Activated CD8-positive, alpha-beta memory T cell treated with anti-CD3 and anti-CD28 coated beads for 36 hours (primary cell): ENCODE results near the gene SGTA. TPM values are rescaled to one million over a fixed set of nuclear protein-coding genes. Genes with fewer than 3 reads are reported as not detected.

Experiments
- CTCF ChIA-PET: fragments of 350-600 bp; sonication (Branson Sonifier 250); formaldehyde crosslinking; loops from one replicate; lab custom pipeline; 2021; ENCODE audit warnings: antibody characterized with exemption; lab: Charles Lee
- POLR2A ChIA-PET: fragments of 350-600 bp; sonication (Branson Sonifier 250); formaldehyde crosslinking; loops from one replicate; lab custom pipeline; 2021; ENCODE audit warnings: antibody characterized with exemption; lab: Charles Lee
- total RNA-seq, 2 experiments: library from RNA; stranded (reverse); gene quantifications; one replicate each; pipeline ENCODE4 v1.2.3, GENCODE V29; 2021

SGTA gene
- total RNA-seq, 2 experiments from 2014 or later, result 88.2 to 93.0 TPM

DNA sequence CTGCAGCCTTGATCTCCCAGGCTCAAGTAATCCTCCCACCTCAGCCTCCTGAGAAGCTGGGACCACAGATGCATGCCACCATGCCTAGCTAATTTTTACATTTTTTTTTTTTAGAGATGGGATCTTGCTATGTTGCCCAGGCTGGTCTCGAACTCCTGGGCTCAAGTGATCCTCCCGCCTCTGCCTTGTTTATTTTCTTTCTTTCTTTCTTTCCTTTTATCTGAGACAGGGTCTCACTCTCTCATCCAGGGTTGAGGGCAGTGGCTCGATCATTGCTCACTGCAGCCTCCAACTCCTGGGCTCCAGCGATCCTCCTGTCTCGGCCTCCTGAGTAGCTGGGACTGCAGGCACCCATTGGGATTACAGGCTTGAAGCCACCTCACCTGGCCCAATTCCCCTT is 76.8 kb downstream of the SGTA start:
- CTCF ChIA-PET, result no interaction called here

More for the DNA sequence above, 76.8 kb downstream of the SGTA start:
- POLR2A ChIA-PET, result no interaction called here

Other genes with a start within 250 kb of the SGTA start
- under 1 TPM; 0.29 to 0.34 TPM for gene GNG7, start 80.6 kb downstream of the SGTA start, total RNA-seq
- under 1 TPM in 1 of 2 experiments, not detected in 1; 0.17 TPM for gene DIRAS1, start 61.9 kb downstream of the SGTA start, total RNA-seq
- gene SLC39A3, start 43.3 kb downstream of the SGTA start, total RNA-seq, result 10 to 100 TPM; 50.8 to 57.4 TPM
- gene THOP1, start 2.2 kb upstream of the SGTA start, total RNA-seq, result 100 to 1,000 TPM; 189 to 194 TPM
- 1 to 10 TPM; 1.7 TPM for gene ZNF554, start 36.6 kb upstream of the SGTA start, total RNA-seq
- gene ZNF555, start 58.2 kb upstream of the SGTA start, total RNA-seq, result 1 to 10 TPM; 2.1 to 2.3 TPM
- gene ZNF556, start 84.1 kb upstream of the SGTA start, total RNA-seq, result not detected
- gene ZNF57, start 117.7 kb upstream of the SGTA start, total RNA-seq, result 1 to 10 TPM; 4.2 to 4.5 TPM
- 1 to 10 TPM; 3.8 to 4.4 TPM for gene ZNF77, start 161.7 kb upstream of the SGTA start, total RNA-seq
- 1 to 10 TPM; 1.3 to 1.6 TPM for gene TLE6, start 194.3 kb upstream of the SGTA start, total RNA-seq
- gene TLE2, start 246.0 kb upstream of the SGTA start, total RNA-seq, result 1 to 10 TPM; 3.1 to 3.8 TPM